ENCODE data around the gene SCARB1.

The SCARB1 gene

DNA sequence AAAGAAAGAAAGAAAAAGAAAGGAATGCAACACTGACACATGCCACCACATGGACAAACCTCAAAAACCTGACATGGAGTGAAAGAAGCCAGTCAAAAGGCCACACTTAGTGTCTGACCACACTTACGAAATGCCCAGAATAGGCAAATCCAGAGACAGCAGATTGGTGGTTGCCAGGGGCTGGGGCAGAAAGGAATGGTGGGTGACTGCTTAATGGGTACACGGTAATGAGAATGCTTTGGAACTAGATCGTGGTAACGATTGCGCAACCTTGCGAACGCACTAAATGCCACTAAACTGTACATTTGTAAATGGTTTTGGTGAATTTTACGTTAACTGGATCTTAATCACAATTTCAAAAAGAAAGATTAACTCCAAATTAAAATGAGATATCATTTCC lies 39.5 kb downstream of the SCARB1 start:
- DNase-seq (ENCODE audit: low read depth in 3 of 3, low spot score in 1 of 3), result no peak

DNA sequence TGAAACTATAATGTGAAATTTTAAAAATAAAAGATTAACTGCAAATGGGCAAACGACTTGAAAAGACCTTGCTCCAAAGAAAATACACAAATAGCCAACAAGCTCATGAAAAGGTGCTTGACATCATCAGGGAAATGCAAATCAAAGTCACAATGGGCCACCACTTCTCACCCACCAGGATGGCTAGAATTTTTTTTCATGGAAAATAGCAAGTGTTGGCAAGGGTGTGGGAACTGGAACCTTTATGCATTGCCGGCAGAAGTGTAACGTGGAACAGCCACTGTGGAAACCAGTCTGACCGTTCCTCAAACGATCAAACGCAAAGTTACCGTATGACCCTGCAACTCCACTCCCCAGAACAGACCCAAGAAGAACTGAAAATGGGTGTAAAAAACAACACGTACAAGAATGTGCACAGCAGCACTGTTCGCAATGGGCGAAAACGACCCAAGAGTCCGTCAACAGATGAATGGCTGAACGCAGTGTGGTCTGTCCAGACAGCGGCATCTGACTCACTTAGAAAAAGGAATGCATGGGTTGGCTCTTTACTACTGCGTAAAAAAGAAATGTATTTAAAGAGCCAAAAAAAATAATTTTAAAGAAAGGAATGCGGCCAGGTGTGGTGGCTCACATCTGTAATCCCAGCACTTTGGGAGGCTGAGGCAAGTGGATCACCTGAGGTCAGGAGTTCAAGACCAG lies 40.2 kb downstream of the SCARB1 start:
- DNase-seq (ENCODE audit: low read depth in 3 of 3, low spot score in 1 of 3), result no peak

DNA sequence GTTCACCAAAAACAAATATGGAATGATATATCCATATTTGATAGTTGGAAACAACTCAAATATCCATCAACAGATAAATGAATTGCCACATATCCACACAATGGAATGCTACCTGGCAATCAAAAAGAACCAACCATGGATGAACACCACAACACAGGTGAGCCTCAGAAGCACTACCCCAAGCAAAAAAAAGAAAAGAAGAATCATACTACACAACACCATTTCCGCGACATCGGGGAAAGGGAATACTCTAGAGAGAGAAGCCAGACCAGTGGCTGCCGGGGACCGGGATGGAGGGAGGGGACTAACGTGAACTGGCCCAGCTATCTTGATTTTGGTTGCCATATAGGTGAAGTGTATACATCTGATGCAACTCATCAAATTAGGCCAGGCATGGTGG lies 41.4 kb downstream of the SCARB1 start:
- DNase-seq (ENCODE audit: low read depth in 3 of 3, low spot score in 1 of 3), result no peak

DNA sequence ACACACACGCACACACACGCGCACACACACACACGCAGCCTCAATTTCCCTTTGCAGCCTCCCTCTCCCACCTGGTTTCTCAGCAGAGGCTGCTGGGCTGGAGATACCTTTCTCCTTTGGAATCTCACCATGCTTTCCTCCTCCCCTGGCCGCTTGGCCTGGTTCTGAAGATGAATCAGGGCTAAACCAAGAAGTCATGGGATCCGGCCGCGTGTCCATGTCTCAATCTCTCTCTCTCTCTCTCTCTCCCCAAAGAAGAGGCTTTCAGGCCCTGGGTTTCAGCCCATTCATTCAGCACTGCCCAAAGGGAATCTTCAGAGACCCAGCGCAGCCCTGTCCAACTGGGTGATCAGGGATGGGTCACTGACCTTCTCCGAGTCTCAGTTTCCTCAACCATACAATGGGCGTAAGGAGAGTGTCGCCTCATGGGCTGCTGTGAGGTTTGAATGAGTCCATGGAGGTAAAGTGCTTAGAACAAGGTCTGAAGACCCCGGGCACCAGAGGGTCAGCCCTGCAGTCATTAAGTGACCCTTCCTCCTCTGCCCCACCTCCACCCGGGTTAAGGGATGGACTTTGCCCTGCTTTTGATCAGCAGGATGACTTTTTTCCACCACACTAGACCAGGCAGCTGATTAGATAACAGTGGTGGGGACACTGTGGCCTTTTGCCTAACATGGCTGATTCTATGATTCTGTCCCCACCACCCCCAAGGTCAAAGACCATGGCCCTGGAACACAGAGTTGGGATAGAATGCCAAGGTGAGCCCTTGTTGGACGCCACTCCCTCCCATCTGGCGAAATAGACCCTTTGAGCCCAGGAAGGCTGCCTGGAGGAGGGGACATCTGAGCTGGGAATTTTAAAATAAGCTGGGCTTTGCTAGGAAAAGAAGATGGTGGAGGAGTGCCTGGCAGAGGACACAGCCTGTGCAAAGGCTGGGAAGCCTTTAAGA lies 42.1 kb downstream of the SCARB1 start:
- no peak for DNase-seq (ENCODE audit: low read depth in 3 of 3, low spot score in 1 of 3)

GRCh38 chr12:124820199-124820598 lies 43.5 kb downstream of the SCARB1 start:
- no peak for DNase-seq (ENCODE audit: low read depth in 3 of 3, low spot score in 1 of 3)

- no peak for DNase-seq (ENCODE audit: low read depth in 3 of 3, low spot score in 1 of 3)
These were observed 44.1 kb downstream of the SCARB1 start for GRCh38 chr12:124819525-124819924.

DNA sequence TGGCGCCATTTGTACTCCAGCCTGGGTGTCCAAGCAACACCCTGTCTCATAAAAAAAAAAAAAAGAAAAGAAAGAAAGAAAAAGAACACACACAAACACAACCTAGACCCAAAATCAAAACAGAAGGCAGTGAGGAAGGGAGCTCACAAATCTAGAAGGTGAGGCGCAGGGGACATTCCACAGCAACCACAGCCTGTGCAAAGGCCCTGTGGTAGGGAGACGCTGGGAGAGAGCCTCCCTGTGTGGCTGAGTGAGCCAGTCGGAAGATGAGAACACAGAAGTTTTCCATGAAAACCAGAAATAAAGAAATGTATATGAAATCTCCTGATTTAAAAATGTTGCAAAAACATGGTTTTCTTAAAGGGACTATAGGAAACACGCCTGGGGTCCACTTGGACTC lies 44.6 kb downstream of the SCARB1 start:
- DNase-seq (ENCODE audit: low read depth in 3 of 3, low spot score in 1 of 3), result no peak

- DNase-seq (ENCODE audit: low read depth in 3 of 3, low spot score in 1 of 3), result no peak
These were observed 46.3 kb downstream of the SCARB1 start for GRCh38 chr12:124817076-124818000.

DNA sequence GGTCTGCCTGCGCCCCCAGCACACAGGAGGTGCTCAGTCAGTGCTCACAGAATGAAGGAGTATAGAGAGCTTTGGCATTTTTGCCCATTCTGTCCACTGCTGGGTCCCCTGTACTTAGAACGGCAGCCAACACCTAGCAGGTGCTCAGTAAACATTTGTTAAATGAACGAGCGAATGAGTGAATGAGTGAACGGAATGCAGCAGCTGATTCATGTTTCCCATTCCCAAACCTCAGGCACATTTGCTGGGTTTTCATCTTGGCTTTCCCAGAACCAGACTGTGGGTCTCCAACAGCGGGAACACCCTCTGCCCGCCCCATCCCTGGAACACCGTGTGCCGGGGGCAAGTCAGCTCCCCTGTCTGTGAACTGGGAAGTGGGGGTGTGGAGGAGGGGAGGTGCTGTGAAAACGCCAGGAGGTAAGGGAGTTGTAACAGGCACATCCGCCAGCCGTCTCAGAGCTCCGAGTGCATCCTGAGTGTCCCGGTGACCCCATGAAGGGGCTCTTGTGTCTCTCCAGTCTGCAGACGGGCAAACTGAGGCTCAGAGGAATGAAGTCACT lies 47.3 kb downstream of the SCARB1 start:
- DNase-seq (ENCODE audit: low read depth in 3 of 3, low spot score in 1 of 3), result no peak

GRCh38 chr12:124814741-124815613 lies 48.7 kb downstream of the SCARB1 start:
- DNase-seq (ENCODE audit: low read depth in 3 of 3, low spot score in 1 of 3), result no peak

DNA sequence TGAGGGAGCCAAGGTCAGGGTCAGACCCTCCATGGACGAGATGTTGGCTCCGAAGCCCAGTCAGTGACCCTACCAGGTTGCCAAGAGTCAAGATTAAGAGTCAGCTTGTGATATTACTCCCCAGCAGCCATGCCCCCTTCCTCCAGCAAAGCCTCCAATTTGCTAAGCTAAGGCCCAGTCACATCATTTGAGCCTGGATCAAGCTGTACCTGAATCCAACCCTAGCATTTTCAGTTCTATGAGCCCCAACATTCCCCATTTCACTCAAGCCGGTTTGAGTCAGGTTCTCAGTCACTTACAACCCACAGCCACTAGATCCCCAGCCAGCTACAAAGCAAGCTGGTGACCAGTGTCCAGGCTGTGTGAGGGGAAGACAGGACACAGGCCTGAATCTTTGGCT lies 49.9 kb downstream of the SCARB1 start:
- DNase-seq (ENCODE audit: low read depth in 3 of 3, low spot score in 1 of 3), result no peak

DNA sequence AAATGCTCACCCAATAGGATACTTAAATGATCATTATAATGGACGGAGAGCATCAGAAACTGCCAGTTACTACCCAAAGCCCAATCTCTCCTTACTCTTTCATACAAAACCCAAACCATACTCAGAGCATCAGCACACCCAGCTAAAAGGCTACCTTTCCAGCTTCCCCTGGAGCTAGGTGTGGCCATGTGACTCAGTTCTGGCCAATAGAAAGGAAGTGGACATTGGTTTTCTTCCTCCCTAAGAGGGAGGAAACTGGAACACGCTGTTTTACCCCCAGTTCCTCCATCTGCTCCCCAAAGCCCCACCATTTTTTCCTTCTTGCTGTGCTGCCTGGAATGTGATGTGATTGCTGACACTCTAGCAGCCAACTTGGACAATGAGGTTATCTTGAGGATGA lies 50.7 kb downstream of the SCARB1 start:
- no peak for DNase-seq (ENCODE audit: low read depth in 3 of 3, low spot score in 1 of 3)

GRCh38 chr12:124812356-124812755 lies 51.3 kb downstream of the SCARB1 start:
- no peak for DNase-seq (ENCODE audit: low read depth in 3 of 3, low spot score in 1 of 3)

- no peak for DNase-seq (ENCODE audit: low read depth in 3 of 3, low spot score in 1 of 3)
These were observed 52.0 kb downstream of the SCARB1 start for GRCh38 chr12:124811633-124812032.

DNA sequence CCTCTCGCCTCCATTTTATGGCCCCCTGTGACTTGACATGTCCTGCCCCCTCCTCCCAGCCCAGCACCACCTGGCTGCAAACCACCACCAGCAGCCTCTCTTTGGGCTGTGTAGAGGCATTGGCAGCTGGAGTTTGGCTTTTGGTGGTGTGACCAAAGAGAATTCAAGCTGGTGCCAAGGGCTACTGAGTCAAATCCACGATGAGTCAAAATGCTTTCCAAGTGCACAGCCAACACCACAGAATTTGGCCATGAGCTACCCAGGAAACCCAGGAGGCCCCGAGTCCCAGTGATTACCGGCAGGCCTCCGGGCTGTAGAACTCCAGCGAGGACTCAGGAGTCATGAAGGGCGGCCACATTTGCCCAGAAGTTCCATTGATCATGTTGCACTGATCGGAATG lies 53.8 kb downstream of the SCARB1 start:
- no peak for DNase-seq (ENCODE audit: low read depth in 3 of 3, low spot score in 1 of 3)

DNA sequence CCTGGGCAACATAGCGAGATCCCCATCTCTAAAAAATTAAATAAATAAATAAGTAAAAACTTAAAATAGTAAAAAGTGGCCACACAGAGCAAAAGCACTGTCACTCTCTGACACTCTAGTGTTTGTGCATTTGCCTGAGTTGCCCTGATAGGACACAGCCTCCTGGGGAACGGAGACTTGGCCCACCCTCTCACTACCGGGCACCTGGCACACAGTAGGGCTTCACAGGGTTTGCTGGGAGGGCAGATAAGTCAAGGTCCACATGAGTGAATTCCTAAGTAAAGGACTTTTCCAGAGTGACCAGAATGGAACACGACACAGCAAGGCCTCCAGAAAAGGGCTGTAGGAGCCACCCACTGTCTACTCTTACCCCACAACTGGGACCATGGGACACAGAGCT lies 54.3 kb downstream of the SCARB1 start:
- no peak for DNase-seq (ENCODE audit: low read depth in 3 of 3, low spot score in 1 of 3)

DNA sequence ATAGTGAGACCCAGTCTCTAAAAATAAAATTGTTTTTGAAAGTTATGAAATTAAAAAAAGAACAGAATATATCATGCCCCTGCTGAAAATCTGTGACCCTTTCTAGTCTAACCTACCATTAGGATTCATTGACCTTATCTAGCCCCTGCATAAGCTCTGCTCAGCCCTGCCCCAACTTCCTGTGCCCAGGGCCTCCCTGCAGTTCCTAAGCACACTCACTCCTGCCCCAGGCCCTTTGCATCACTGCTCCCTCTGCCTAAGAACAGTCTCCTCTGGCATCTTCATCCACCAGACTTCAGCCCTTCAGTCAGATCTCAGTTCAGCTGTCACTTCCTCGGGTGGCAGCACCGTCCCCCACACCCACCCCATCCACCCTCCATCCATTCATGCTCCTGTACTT lies 55.4 kb downstream of the SCARB1 start:
- DNase-seq (ENCODE audit: low read depth in 3 of 3, low spot score in 1 of 3), result no peak

- DNase-seq (ENCODE audit: low read depth in 3 of 3, low spot score in 1 of 3), result no peak
These were observed 57.6 kb downstream of the SCARB1 start for GRCh38 chr12:124805876-124806668.

- no peak for DNase-seq (ENCODE audit: low read depth in 3 of 3, low spot score in 1 of 3)
These were observed 58.6 kb downstream of the SCARB1 start for GRCh38 chr12:124805050-124805449.
